Urinary bladder (tissue), 4 donors: ENCODE results near the gene SYT2. TPM values are rescaled to one million over a fixed set of nuclear protein-coding genes. Genes with fewer than 3 reads are reported as not detected.
"Not testable (repeated sequence)": the region's sequence is repeated elsewhere in the genome, so short reads cannot be mapped to it uniquely, and the experiment has no call there.

Experiments
- DNase-seq: peaks from one replicate; pipeline ENCODE4 v3.0.0-alpha.2; 2015; ENCODE audit errors: extremely low spot score
- H3K27ac ChIP-seq: one replicate; pipeline ENCODE4 v1.5.1; 2013; ENCODE audit warnings: low read depth, mild to moderate bottlenecking, moderate library complexity
- H3K36me3 ChIP-seq: one replicate; pipeline ENCODE4 v1.6.1; 2013; ENCODE audit warnings: mild to moderate bottlenecking, moderate library complexity; ENCODE audit not compliant: insufficient read depth
- H3K4me1 ChIP-seq: one replicate; pipeline ENCODE4 v1.6.1; 2013; ENCODE audit warnings: mild to moderate bottlenecking, moderate library complexity; ENCODE audit not compliant: insufficient read depth
- H3K4me3 ChIP-seq: one replicate; pipeline ENCODE4 v1.5.1; 2013; ENCODE audit warnings: low read depth, low read length
- WGBS: extraction: QIAGEN DNeasy Blood & Tissue Kit; methylation state at CpG from one replicate; pipeline ENCODE4 v1.1.7; 2013; 5-methylcytosine and 5-hydroxymethylcytosine counted together
- polyA plus RNA-seq: library from polyadenylated mRNA; stranded (reverse); fragments of 200-250 nt; gene quantifications from one replicate; pipeline ENCODE4 v1.2.3, GENCODE V29; 2013
- total RNA-seq: library from RNA; depleted of rRNA; stranded (reverse); fragments of >200 nt; gene quantifications from one replicate; pipeline ENCODE4 v1.2.3, GENCODE V29; 2014
- donor health status: healthy with polysubstance abuse.
- donor health status: healthy.

SYT2 gene
- total and polyA plus RNA-seq, 2 donors, result 0.01 to 0.21 TPM

DNA sequence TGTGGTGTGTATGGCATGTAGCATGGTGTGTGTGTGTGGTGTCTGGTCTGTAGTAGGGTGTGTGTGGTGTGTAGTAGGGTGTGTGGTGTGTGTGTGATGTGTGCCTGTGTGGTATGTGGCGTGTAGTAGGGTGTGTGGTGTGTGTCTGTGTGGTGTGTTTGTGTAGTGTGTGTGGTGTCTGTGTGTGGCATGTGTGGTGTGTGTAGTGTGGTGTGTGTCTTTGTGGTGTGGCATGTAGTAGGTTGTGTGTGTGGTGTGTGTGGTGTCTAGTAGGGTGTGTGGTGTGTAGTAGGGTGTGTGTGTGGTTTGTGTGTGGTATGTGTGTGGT, 85.5 kb downstream of the SYT2 start:
- no peak for DNase-seq
- 81% methylated on average over 1 of the region's 1 CpG for WGBS
- no peaks in the 10 kb centered on the region for H3K36me3 ChIP-seq
- H3K4me3 ChIP-seq, result no peak overlapping the region
- no peak overlapping the region for H3K27ac ChIP-seq
- no peaks in the 10 kb centered on the region for H3K4me1 ChIP-seq

- H3K4me3 ChIP-seq, result no peak overlapping the region
- H3K36me3 ChIP-seq, result no peaks in the 10 kb centered on the region
- DNase-seq, result no peak
- WGBS, result 75% methylated on average over 7 of the region's 7 CpGs
- H3K27ac ChIP-seq, result no peak overlapping the region
- no peaks in the 10 kb centered on the region for H3K4me1 ChIP-seq
These were observed 86.0 kb downstream of the SYT2 start for GRCh38 chr1:202624088-202624780.

- not testable (repeated sequence) for DNase-seq, H3K36me3 ChIP-seq, H3K4me1 ChIP-seq, H3K4me3 ChIP-seq, H3K27ac ChIP-seq
- 52% methylated on average over 12 of the region's 12 CpGs for WGBS
These were observed 86.8 kb downstream of the SYT2 start for GRCh38 chr1:202623476-202623875.

- Histone ChIP-seq H3K36me3 (no peaks in the 10 kb centered on the region), H3K27ac (no peak overlapping the region), H3K4me1 (no peaks in the 10 kb centered on the region), H3K4me3 (no peak overlapping the region)
- 28% methylated on average over 7 of the region's 7 CpGs for WGBS
- no peak for DNase-seq
These were observed 87.2 kb downstream of the SYT2 start for GRCh38 chr1:202623075-202623474.

GRCh38 chr1:202622388-202622787, 87.9 kb downstream of the SYT2 start:
- DNase-seq, result no peak
- Histone ChIP-seq H3K4me3 (no peak overlapping the region), H3K36me3 (no peaks in the 10 kb centered on the region), H3K27ac (no peak overlapping the region), H3K4me1 (no peaks in the 10 kb centered on the region)
- WGBS, result 94% methylated on average over 8 of the region's 8 CpGs

GRCh38 chr1:202621446-202621845, 88.8 kb downstream of the SYT2 start:
- no peak overlapping the region for H3K4me3 ChIP-seq
- no peak overlapping the region for H3K27ac ChIP-seq
- no peaks in the 10 kb centered on the region for H3K4me1 ChIP-seq
- 96% methylated on average over 3 of the region's 3 CpGs for WGBS
- no peak for DNase-seq
- no peaks in the 10 kb centered on the region for H3K36me3 ChIP-seq

- DNase-seq, H3K27ac ChIP-seq, H3K36me3 ChIP-seq, H3K4me3 ChIP-seq, H3K4me1 ChIP-seq: not testable (repeated sequence)
- 93% methylated on average over 2 of the region's 2 CpGs for WGBS
These were observed 90.2 kb downstream of the SYT2 start for GRCh38 chr1:202620036-202620435.

DNA sequence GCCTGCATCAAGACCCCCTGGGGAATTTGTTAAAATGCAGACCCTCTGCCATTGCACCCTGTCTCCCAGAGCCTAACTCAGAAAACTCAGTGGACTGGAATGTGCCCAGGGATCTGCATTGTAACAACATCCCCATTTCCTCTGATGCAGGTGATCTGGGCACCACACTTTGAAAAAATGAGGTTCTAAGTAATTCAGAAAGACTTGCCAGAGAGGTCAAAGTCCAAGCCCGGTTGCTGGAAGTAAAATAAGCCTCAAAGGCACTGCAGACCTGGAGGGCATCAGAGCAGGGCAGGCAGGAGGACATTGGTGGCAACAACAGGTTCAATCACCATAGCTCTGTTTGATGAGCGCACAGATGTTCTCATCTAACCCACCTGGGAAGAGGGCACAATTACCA, 90.7 kb downstream of the SYT2 start:
- Histone ChIP-seq H3K27ac (no peak overlapping the region), H3K36me3 (no peaks in the 10 kb centered on the region), H3K4me3 (no peak overlapping the region), H3K4me1 (no peaks in the 10 kb centered on the region)
- no peak for DNase-seq
- WGBS, result 93% methylated on average over 2 of the region's 2 CpGs

- WGBS, result 35% methylated on average over 11 of the region's 11 CpGs
- DNase-seq, H3K36me3 ChIP-seq, H3K4me1 ChIP-seq, H3K4me3 ChIP-seq, H3K27ac ChIP-seq: not testable (repeated sequence)
These were observed 91.2 kb downstream of the SYT2 start for GRCh38 chr1:202619012-202619411.

DNA sequence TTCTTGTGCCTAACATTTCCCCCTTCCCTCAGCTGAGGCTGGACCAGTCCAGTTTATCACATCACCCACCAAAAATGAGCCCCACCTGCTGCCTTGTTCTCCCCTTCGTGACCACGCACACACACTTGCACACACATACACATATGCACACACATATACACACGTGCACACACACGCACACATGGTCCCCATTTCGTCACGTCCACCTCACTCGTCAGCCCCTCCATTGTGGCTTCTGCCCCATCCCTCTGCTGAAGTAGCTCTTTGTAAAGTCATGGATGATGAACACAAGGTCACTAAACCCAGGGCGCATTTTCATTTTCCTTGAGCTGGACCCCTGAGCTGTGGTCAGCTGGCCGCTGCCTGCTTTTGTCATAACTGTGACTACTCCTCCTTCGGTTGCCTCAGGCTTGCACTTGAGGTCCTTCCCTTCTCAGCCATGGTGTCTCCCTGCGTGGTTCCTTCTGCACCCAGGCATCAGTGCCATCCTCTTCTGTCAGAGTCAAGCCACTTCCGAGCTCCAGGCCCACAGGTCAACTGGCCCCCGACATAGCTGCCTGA, 93.8 kb downstream of the SYT2 start:
- WGBS, result 87% methylated on average over 13 of the region's 13 CpGs
- Histone ChIP-seq H3K36me3 (no peaks in the 10 kb centered on the region), H3K4me1 (no peaks in the 10 kb centered on the region), H3K4me3 (no peak overlapping the region), H3K27ac (no peak overlapping the region)
- DNase-seq, result no peak

GRCh38 chr1:202615501-202616354, 94.5 kb downstream of the SYT2 start:
- 39% methylated on average over 11 of the region's 11 CpGs for WGBS
- H3K4me1 ChIP-seq, result no peaks in the 10 kb centered on the region
- no peak overlapping the region for H3K4me3 ChIP-seq
- DNase-seq, result no peak
- H3K27ac ChIP-seq, result no peak overlapping the region
- no peaks in the 10 kb centered on the region for H3K36me3 ChIP-seq

- not testable (repeated sequence) for DNase-seq, H3K4me1 ChIP-seq, H3K4me3 ChIP-seq, H3K36me3 ChIP-seq, H3K27ac ChIP-seq
- WGBS, result 57% methylated on average over 1 of the region's 1 CpG
These were observed 95.1 kb downstream of the SYT2 start for GRCh38 chr1:202615208-202615500.

DNA sequence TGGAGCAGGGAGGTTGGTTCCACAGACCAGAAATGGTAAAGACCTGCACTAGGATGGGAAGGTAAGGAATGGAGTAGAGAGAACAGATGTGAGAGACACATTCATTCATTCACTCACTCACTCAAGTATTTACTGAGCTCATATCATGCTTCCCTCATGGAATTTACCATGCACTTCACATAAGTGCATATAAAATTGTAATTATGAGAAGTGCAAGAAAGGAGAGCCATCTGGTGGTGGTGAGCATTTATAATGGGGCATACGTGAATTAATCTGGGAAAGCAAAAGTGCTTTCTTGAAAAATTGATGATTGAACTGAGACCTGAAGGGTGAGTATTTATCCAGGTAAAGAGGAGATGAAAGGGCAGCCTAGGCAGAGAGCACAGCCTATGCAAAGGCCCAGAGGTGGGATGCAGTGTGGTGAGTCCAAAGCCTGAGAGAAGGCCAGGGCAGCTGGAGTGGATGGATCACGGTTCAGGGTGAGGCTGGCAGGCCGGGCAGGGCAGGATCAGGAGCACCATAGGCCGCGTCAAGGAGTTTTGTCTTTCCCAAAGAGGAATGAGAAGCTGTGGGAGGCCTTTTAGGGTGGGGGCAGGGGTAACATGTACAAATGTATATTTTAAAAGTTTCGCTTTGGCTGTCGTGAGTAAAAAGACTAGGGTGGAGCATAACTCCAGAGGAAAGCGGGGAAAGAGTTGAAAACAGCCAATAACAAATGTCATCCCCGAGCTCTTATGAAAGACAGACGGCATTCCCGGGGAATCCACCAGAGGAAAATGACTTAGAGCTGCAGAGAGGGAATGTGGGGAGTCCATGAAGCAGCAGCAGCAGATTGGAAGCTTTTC, 95.7 kb downstream of the SYT2 start:
- not testable (repeated sequence) for H3K36me3 ChIP-seq, DNase-seq

More for the DNA sequence above, 95.7 kb downstream of the SYT2 start:
- not testable (repeated sequence) for H3K4me3 ChIP-seq, H3K4me1 ChIP-seq, H3K27ac ChIP-seq
- 51% methylated on average over 11 of the region's 11 CpGs for WGBS
